ENCODE data around the gene RAB6B. TPM values are rescaled to one million over a fixed set of nuclear protein-coding genes. Genes with fewer than 3 reads are reported as not detected.

RAB6B gene
- polyA plus RNA-seq, 1 experiment, result 3.0 TPM

DNA sequence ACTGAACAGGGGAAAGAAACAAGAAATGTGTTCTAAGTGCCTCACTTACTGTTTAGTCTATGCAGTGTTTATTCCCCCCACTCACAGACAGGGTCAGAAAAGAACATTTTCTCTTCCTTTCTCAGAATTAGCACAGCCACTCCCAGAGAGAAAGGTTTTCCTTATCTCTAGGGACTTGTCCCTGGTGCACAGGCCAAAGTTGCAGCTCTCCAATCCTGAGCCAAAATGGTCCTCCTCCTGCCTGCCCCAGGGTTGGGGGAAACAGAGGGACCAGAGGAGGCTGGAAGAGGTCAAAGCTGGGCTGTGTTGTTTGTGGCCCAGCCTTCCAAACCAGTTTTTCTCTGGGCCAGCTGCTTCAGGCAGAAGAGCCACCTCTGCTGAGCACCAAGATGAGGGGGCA, 12.0 kb downstream of the RAB6B start:
- Histone ChIP-seq H3K4me3 (ENCODE audit: low read depth, low read length) (no peak overlapping the region), H3K27me3 (ENCODE audit: control insufficient read depth, insufficient read depth, low read length) (peaks cover 8% of the 10 kb centered on the region), H3K36me3 (ENCODE audit: control insufficient read depth, insufficient read depth, low read length) (no peaks in the 10 kb centered on the region)
- POLR2A ChIA-PET, result no interaction called here
- TF ChIP-seq CTCF (IDR thresholded peaks at IDR 0.05; ENCODE audit: insufficient read depth, low read depth, low read length), result no peak
- CTCF ChIA-PET, result interaction anchor here (0.9 to 1.4 kb wide), 3 partner anchors 13 to 43 kb away, joined by 3 read pairs; no protein-coding TSS in a partner anchor
- DNase-seq (ENCODE audit: low read depth), result no peak

DNA sequence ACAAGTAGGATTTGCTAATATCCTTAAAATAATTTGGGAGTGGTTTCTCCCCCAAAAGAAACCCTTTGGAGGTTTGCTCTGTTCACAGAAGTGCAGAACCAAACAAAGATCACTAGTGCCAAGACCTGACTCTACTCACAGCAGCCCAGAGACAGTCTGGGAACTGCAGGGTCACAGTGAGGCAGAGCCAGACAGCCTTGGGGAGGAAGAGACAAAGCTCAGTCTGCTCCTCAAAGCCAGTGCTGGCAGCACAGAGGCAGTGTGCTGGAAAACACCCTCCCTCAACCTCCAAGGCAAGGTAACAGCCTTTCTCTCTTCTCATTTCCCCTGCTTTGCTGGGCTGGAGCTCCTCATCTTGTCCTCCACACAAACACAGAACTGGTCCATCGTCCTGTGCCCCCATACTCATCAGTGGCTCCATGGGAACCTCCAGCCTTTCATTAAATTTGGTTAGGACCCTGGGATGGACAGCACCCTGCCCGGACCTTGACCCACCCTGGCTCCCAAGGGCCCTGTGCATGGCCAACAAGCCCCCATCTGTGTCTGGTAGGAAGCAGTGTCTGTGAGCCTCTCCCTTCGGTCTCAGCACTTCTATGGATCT, 12.6 kb downstream of the RAB6B start:
- CTCF ChIA-PET, result interaction anchor here (0.9 to 1.4 kb wide), 2 partner anchors 14 to 43 kb away, joined by 3 read pairs; no protein-coding TSS in a partner anchor
- POLR2A ChIA-PET, result no interaction called here

GRCh38 chr3:133881939-133882825, 13.5 kb downstream of the RAB6B start:
- ChIA-PET POLR2A (no interaction called here), CTCF (no interaction called here)
- H3K4me3 ChIP-seq (ENCODE audit: low read depth, low read length), result no peak overlapping the region
- no peak for TF ChIP-seq CTCF (IDR thresholded peaks at IDR 0.05; ENCODE audit: insufficient read depth, low read depth, low read length)
- peaks cover 9% of the 10 kb centered on the region for H3K27me3 ChIP-seq (ENCODE audit: control insufficient read depth, insufficient read depth, low read length)
- no peaks in the 10 kb centered on the region for H3K36me3 ChIP-seq (ENCODE audit: control insufficient read depth, insufficient read depth, low read length)
- no peak for DNase-seq (ENCODE audit: low read depth)

More for the DNA sequence above, 12.6 kb downstream of the RAB6B start:
- TF ChIP-seq CTCF (IDR thresholded peaks at IDR 0.05; ENCODE audit: insufficient read depth, low read depth, low read length), result no peak
- DNase-seq (ENCODE audit: low read depth), result no peak
- no peaks in the 10 kb centered on the region for H3K36me3 ChIP-seq (ENCODE audit: control insufficient read depth, insufficient read depth, low read length)
- H3K4me3 ChIP-seq (ENCODE audit: low read depth, low read length), result no peak overlapping the region
- peaks cover 8% of the 10 kb centered on the region for H3K27me3 ChIP-seq (ENCODE audit: control insufficient read depth, insufficient read depth, low read length)

DNA sequence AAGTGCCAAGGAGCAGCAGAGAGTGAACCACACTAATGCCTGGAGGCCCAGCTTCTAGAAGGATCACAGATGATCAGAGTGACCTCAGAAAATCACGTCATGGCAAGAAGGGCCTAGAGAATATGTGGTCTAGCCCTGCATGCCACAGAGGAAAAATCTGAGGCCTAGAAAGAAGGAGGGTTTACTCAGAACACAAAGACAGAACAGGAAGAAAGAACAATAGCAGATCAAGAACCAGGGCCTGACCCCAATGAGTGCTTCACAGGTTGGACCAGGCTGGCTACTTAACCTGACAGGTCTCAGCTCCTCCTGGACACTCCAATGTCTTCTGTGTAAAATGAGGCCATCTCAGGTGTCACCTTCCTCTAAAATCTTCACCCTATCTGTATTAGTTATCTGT, 14.2 kb downstream of the RAB6B start:
- no peak for TF ChIP-seq CTCF (IDR thresholded peaks at IDR 0.05; ENCODE audit: insufficient read depth, low read depth, low read length)
- ChIA-PET CTCF (no interaction called here), POLR2A (no interaction called here)
- H3K36me3 ChIP-seq (ENCODE audit: control insufficient read depth, insufficient read depth, low read length), result no peaks in the 10 kb centered on the region
- H3K4me3 ChIP-seq (ENCODE audit: low read depth, low read length), result no peak overlapping the region
- H3K27me3 ChIP-seq (ENCODE audit: control insufficient read depth, insufficient read depth, low read length), result peaks cover 11% of the 10 kb centered on the region
- no peak for DNase-seq (ENCODE audit: low read depth)

DNA sequence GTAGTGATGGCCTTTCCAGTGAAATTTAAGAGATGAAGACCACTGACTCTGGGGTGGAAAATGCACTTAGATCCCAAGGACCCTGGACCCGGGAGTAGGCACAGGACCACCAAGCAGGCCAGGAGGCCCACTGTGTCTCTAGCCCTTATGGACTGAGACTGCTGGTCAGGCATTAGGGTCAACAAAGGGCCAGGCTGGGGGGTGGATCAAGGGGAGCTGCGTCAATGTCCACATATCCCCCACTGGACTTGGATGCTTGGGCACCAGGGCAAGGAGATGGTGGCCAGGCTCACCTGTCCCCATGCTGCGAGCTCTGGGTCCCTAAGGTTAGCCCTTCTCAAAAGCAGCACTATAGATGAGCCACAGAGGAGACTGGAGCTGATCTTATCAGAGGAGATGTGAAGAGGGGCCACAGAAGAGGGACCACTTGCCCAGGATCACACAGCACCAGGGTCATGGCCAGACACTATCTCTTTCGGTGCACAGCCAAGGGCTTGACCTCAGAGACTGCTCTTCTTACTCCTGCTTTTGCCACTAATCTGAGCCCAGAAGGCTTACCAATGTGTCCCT, 14.7 kb downstream of the RAB6B start:
- ChIA-PET CTCF (interaction anchor here (1.0 kb wide), 1 partner anchor 10 kb away, joined by 4 read pairs; no protein-coding TSS in a partner anchor), POLR2A (no interaction called here)
- TF ChIP-seq CTCF (IDR thresholded peaks at IDR 0.05; ENCODE audit: insufficient read depth, low read depth, low read length), result no peak
- H3K4me3 ChIP-seq (ENCODE audit: low read depth, low read length), result no peak overlapping the region
- DNase-seq (ENCODE audit: low read depth), result no peak
- H3K36me3 ChIP-seq (ENCODE audit: control insufficient read depth, insufficient read depth, low read length), result no peaks in the 10 kb centered on the region
- H3K27me3 ChIP-seq (ENCODE audit: control insufficient read depth, insufficient read depth, low read length), result peaks cover 9% of the 10 kb centered on the region
